Measurements from ENCODE around the gene EVA1A. TPM values are rescaled to one million over a fixed set of nuclear protein-coding genes. Genes with fewer than 3 reads are reported as not detected.

The EVA1A gene
- total RNA-seq, 2 experiments from 2014 or later, result not detected

- Histone ChIP-seq H3K4me3 (ENCODE audit: low read depth, low read length, poor library complexity, severe bottlenecking) (no peak overlapping the region), H4K20me1 (ENCODE audit: insufficient read depth, low read length) (no peaks in the 10 kb centered on the region), H3K9me2 (ENCODE audit: insufficient read depth, low read length) (no peaks in the 10 kb centered on the region), H3K4me2 (ENCODE audit: low read length) (no peak overlapping the region), H3K9me3 (ENCODE audit: low read length) (peaks cover 10% of the 10 kb centered on the region), H3K79me2 (ENCODE audit: insufficient read depth, low read depth, low read length) (no peaks in the 10 kb centered on the region), H2AFZ (ENCODE audit: low read length) (no peak overlapping the region), H3K36me3 (ENCODE audit: insufficient read depth, low read length) (no peaks in the 10 kb centered on the region), H3K4me1 (ENCODE audit: insufficient read depth, low read length, poor library complexity, severe bottlenecking) (no peaks in the 10 kb centered on the region), H3K27ac (ENCODE audit: low read depth, low read length, poor library complexity, severe bottlenecking) (no peak overlapping the region)
- intact Hi-C loops (cut with micrococcal nuclease; ENCODE audit: unreplicated experiment), result no loop called here
- no TSS peak for BruUV-seq (replicated peaks)
- DNase-seq (ENCODE audit: low spot score), result no peak
- ChIA-PET CTCF (ENCODE audit: unreplicated experiment) (no interaction called here), POLR2A (interaction anchor here (0.7 kb wide), 1 partner anchor 23 kb away, joined by 3 read pairs; no protein-coding TSS in a partner anchor)
- TF ChIP-seq CTCF (conservative IDR thresholded peaks at IDR 0.05; ENCODE audit: low read length) (no peak), EZH2phosphoT487 (IDR thresholded peaks at IDR 0.05; ENCODE audit: borderline replicate concordance, low read depth, low read length) (no peak)
Measured at GRCh38 chr2:75515584-75516368, 45.0 kb downstream of the EVA1A start.

GRCh38 chr2:75513616-75514170, 47.0 kb downstream of the EVA1A start:
- no peak overlapping the region for H2AFZ ChIP-seq (ENCODE audit: low read length)
- CTCF ChIA-PET (ENCODE audit: unreplicated experiment), result no interaction called here
- peaks cover 10% of the 10 kb centered on the region for H3K9me3 ChIP-seq (ENCODE audit: low read length)
- TF ChIP-seq EZH2phosphoT487 (IDR thresholded peaks at IDR 0.05; ENCODE audit: borderline replicate concordance, low read depth, low read length) (no peak), CTCF (conservative IDR thresholded peaks at IDR 0.05; ENCODE audit: low read length) (no peak)
- POLR2A ChIA-PET, result no interaction called here
- H4K20me1 ChIP-seq (ENCODE audit: insufficient read depth, low read length), result no peaks in the 10 kb centered on the region
- no peaks in the 10 kb centered on the region for H3K9me2 ChIP-seq (ENCODE audit: insufficient read depth, low read length)
- BruUV-seq (replicated peaks), result no TSS peak
- no peak overlapping the region for H3K27ac ChIP-seq (ENCODE audit: low read depth, low read length, poor library complexity, severe bottlenecking)
- intact Hi-C loops (cut with micrococcal nuclease; ENCODE audit: unreplicated experiment), result no loop called here
- H3K79me2 ChIP-seq (ENCODE audit: insufficient read depth, low read depth, low read length), result no peaks in the 10 kb centered on the region
- no peak for DNase-seq (ENCODE audit: low spot score)
- H3K4me1 ChIP-seq (ENCODE audit: insufficient read depth, low read length, poor library complexity, severe bottlenecking), result no peaks in the 10 kb centered on the region
- no peak overlapping the region for H3K4me2 ChIP-seq (ENCODE audit: low read length)
- no peaks in the 10 kb centered on the region for H3K36me3 ChIP-seq (ENCODE audit: insufficient read depth, low read length)
- H3K4me3 ChIP-seq (ENCODE audit: low read depth, low read length, poor library complexity, severe bottlenecking), result no peak overlapping the region
